HCEC 1CT (cell line): Measurements from ENCODE around the gene ZNF583.

Experiments
- DNase-seq: peaks from one replicate; pipeline ENCODE4 v3.0.0-alpha.2; 2017

Gene ZNF583

GRCh38 chr19:56403764-56404704, at the start of gene ZNF583:
Gene ZNF583 (plus strand): TSS chr19:56404332. CDS start chr19:56407115, 2,783 bp downstream.
- peak; percentile 94 for DNase-seq

- no peak for DNase-seq
Measured at GRCh38 chr19:56355517-56355916, 48.6 kb upstream of the ZNF583 start.

GRCh38 chr19:56356944-56357343, 47.2 kb upstream of the ZNF583 start:
- DNase-seq = no peak

- DNase-seq = no peak
Measured at GRCh38 chr19:56360841-56361240, 43.3 kb upstream of the ZNF583 start.

GRCh38 chr19:56367829-56368711, 36.1 kb upstream of the ZNF583 start:
- DNase-seq = peak; percentile 49

- no peak for DNase-seq
Measured at GRCh38 chr19:56369886-56370676, 34.1 kb upstream of the ZNF583 start.

GRCh38 chr19:56372281-56372680, 31.9 kb upstream of the ZNF583 start:
- no peak for DNase-seq

GRCh38 chr19:56377105-56377924, 26.8 kb upstream of the ZNF583 start:
- no peak for DNase-seq

GRCh38 chr19:56383826-56384605, 20.1 kb upstream of the ZNF583 start:
- no peak for DNase-seq

- peak; percentile 96 for DNase-seq
Measured at GRCh38 chr19:56393119-56394012, 10.8 kb upstream of the ZNF583 start, which contains the start of gene ZNF582. Gene ZNF582 (minus strand): TSS chr19:56393534. CDS start chr19:56391752, 1,782 bp downstream.

GRCh38 chr19:56398809-56399208, 5.3 kb upstream of the ZNF583 start:
- no peak for DNase-seq

GRCh38 chr19:56400485-56400884, 3.6 kb upstream of the ZNF583 start:
- no peak for DNase-seq

- DNase-seq = peak; percentile 13
Measured at GRCh38 chr19:56403261-56403660, 871 bp upstream of the ZNF583 start.

- no peak for DNase-seq
Measured at GRCh38 chr19:56404705-56405056, 549 bp downstream of the ZNF583 start.

GRCh38 chr19:56405062-56405461, 930 bp downstream of the ZNF583 start:
- DNase-seq = no peak

- no peak for DNase-seq
Measured at GRCh38 chr19:56423276-56423984, 19.3 kb downstream of the ZNF583 start.

GRCh38 chr19:56423985-56424353, 19.8 kb downstream of the ZNF583 start:
- DNase-seq = no peak

- no peak for DNase-seq
Measured at GRCh38 chr19:56441206-56441792, 37.2 kb downstream of the ZNF583 start.

GRCh38 chr19:56474308-56474707, 70.2 kb downstream of the ZNF583 start:
- no peak for DNase-seq
